Measurements from ENCODE around the gene DOCK6.
A peak's percentile ranks its signal among the peaks of the same experiment; 100 is the strongest.

Gene DOCK6

GRCh38 chr19:11204943-11205349, 57.4 kb downstream of the DOCK6 start:
- TF ChIP-seq ZFX (IDR thresholded peaks at IDR 0.05; ENCODE audit: borderline replicate concordance) (no peak), CTCF (IDR thresholded peaks at IDR 0.05) (no peak)
- H3K27ac ChIP-seq = no peak overlapping the region

DNA sequence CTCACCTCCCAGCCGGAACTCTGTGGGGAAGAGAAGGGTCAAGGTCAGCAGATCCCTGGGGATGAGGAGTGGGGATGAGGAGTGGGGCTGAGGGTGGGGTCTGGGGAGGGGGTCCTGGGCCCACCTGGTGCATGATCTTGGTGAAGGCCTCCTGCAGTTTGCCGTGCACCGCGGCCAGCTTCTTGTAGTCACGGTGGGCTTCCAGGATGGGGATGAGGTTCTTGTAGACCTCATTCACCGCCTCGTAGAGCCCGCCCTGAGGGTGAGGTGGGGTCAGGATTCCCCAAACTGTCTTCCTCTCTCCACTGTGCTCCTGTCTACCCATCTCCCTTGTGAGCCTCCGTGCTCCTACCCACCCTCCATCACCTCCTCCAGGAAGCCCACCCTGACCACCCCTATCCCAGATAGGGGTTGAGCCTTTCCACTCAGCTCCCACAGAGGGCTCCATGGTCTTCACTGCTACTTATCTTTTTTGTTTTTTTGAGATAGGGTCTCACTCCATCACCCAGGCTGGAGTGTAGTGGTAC, 58.2 kb downstream of the DOCK6 start:
- H3K27ac ChIP-seq = no peak overlapping the region
- TF ChIP-seq ZFX (IDR thresholded peaks at IDR 0.05; ENCODE audit: borderline replicate concordance) = no peak
- TF ChIP-seq CTCF (IDR thresholded peaks at IDR 0.05) = peak; percentile 41

DNA sequence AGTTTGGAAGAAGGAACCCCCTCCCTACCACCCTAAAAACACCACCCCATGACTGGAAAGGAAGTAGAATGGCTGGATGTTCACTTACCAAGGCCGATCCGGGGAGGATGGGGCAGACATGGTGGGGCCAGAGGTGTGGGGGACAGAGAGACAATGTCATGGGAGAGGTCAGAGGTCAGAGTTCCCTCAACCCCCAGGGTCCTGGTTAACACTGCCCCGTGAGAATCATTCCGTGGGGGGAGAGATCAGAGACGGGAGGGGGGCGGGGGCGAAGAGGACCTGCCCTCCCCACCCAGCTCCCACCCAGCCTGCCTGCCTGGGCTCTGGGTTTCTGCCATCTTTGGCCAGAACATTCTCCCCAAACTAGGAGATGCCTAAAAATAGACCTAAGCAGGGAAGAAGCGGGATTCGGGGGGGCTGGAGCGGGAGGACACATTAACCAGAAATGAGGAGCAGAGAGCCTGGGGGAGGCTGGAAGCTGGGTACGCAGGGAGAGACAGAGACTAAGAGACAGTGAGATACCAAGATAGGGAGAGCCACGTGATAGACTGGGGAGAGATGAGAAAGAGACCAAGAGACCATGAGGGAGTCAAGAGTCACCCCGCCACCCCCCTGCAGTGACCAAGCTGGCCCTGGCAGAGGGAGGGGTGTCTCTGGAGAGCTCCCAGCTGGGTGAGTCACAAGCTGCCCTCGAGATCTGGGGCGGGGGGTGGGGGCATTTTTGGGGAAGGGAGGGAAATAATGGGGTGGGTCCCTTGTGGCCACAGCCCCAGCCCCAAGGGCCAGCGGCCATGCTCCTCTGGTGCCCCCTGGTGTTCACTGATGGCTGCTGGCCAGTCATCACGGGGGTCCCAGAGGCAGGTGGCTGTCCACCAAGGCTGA, 58.9 kb downstream of the DOCK6 start:
- no peak for TF ChIP-seq ZFX (IDR thresholded peaks at IDR 0.05; ENCODE audit: borderline replicate concordance)
- peak; percentile 80 for TF ChIP-seq CTCF (IDR thresholded peaks at IDR 0.05)
- no peak overlapping the region for H3K27ac ChIP-seq

GRCh38 chr19:11202488-11203193, 59.7 kb downstream of the DOCK6 start:
- TF ChIP-seq CTCF (IDR thresholded peaks at IDR 0.05) (no peak), ZFX (IDR thresholded peaks at IDR 0.05; ENCODE audit: borderline replicate concordance) (no peak)
- no peak overlapping the region for H3K27ac ChIP-seq

DNA sequence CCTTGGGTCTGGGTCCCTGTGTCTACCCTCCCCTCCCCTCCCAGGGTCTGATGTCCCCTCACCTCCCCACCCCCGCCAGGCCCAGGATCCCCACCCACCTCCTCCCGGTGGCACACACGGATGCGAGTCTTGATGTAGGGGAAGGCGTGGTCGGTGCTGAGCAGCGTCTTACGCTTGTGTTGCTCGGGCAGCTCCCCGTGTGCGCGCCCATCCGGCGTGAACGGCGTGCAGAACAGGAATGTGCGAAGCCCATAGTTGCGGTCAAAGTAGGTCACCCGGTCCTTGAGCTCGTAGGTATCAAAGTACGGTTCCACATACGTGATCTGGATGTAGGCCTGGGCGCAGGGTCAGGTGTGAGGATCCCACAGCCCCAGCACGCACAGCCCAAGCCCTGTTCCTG, 60.5 kb downstream of the DOCK6 start:
- no peak for TF ChIP-seq CTCF (IDR thresholded peaks at IDR 0.05)
- TF ChIP-seq ZFX (IDR thresholded peaks at IDR 0.05; ENCODE audit: borderline replicate concordance) = no peak
- H3K27ac ChIP-seq = no peak overlapping the region

- TF ChIP-seq ZFX (IDR thresholded peaks at IDR 0.05; ENCODE audit: borderline replicate concordance) = no peak
- no peak for TF ChIP-seq CTCF (IDR thresholded peaks at IDR 0.05)
- no peak overlapping the region for H3K27ac ChIP-seq
These were observed 61.4 kb downstream of the DOCK6 start for GRCh38 chr19:11200931-11201330.

All from 22Rv1 (cell line).